Omental fat pad (tissue), 4 donors: ENCODE measurements around the gene TMEM43. TPM values are rescaled to one million over a fixed set of nuclear protein-coding genes. Genes with fewer than 3 reads are reported as not detected.

Source experiments
- ATAC-seq: fragments of 150-250 bp; one replicate; pipeline ENCODE4 v1.9.1; 2016; ENCODE audit warnings: mild to moderate bottlenecking, moderate library complexity; ENCODE audit not compliant: low FRiP score
- DNase-seq: peaks from one replicate; pipeline ENCODE4 v3.0.0-alpha.2; 2019; ENCODE audit warnings: low spot score
- CTCF ChIP-seq, 3 donors: fragments of 450-650 bp; IDR thresholded peaks; one replicate each; pipeline ENCODE4 v1.5.1; 2016 to 2017; ENCODE audit warnings: antibody characterized with exemption in 3 of 3, mild to moderate bottlenecking in 3 of 3, moderate library complexity in 2 of 3
- total RNA-seq, 4 donors: library from RNA; depleted of rRNA; stranded (reverse); fragments of >200 nt; gene quantifications; one replicate each; pipeline ENCODE4 v1.1.0, GENCODE V29; 2016

Gene TMEM43
- total RNA-seq, 4 donors from 2014 or later = 110 to 143 (median 140) TPM

- peak; percentile 35 for ATAC-seq
Observed at GRCh38 chr3:14133188-14133800, 8.4 kb downstream of the TMEM43 start.

GRCh38 chr3:14133876-14134275 lies 9.0 kb downstream of the TMEM43 start:
- TF ChIP-seq CTCF (IDR thresholded peaks at IDR 0.05) = no peak
- DNase-seq = no peak
- peak; percentile 71 for ATAC-seq

More at GRCh38 chr3:14133188-14133800, 8.4 kb downstream of the TMEM43 start:
- no peak for TF ChIP-seq CTCF (IDR thresholded peaks at IDR 0.05)
- DNase-seq = no peak

GRCh38 chr3:14134291-14134690 lies 9.4 kb downstream of the TMEM43 start:
- ATAC-seq = peak; percentile 16
- TF ChIP-seq CTCF (IDR thresholded peaks at IDR 0.05) = no peak
- DNase-seq = no peak

GRCh38 chr3:14135581-14135980 lies 10.7 kb downstream of the TMEM43 start:
- no peak for TF ChIP-seq CTCF (IDR thresholded peaks at IDR 0.05)
- no peak for DNase-seq
- no peak for ATAC-seq

- no peak for TF ChIP-seq CTCF (IDR thresholded peaks at IDR 0.05)
- DNase-seq (no peak), ATAC-seq (no peak)
Observed at GRCh38 chr3:14137004-14137403, 12.2 kb downstream of the TMEM43 start.

- ATAC-seq = no peak
- DNase-seq = no peak
- TF ChIP-seq CTCF (IDR thresholded peaks at IDR 0.05) = no peak
Observed at GRCh38 chr3:14137445-14137844, 12.6 kb downstream of the TMEM43 start.

- ATAC-seq (no peak), DNase-seq (no peak)
- no peak for TF ChIP-seq CTCF (IDR thresholded peaks at IDR 0.05)
Observed at GRCh38 chr3:14138109-14138877, 13.4 kb downstream of the TMEM43 start.
